Measurements from ENCODE around the gene KLHDC3. TPM values are rescaled to one million over a fixed set of nuclear protein-coding genes. Genes with fewer than 3 reads are reported as not detected.

KLHDC3 gene
- total and polyA plus RNA-seq, 9 of the 15 experiments (the other 6 are each of a cell fraction or from before 2014, with no cell fraction given) = 4.5 to 171 (median 107) TPM

GRCh38 chr6:43059168-43060033, 45.4 kb downstream of the KLHDC3 start, which contains the start of the genes KLC4 and MRPL2 (continued):
- peak in 1 of 2 experiments; percentile 51; a peak in 1 of 4 replicates for TF ChIP-seq FOXA3 (CRISPR knock-in tag; conservative IDR thresholded peaks at IDR 0.05 in 1 of 2, IDR thresholded peaks at IDR 0.05 in 1 of 2)
- TF ChIP-seq MAX (CRISPR knock-in tag; IDR thresholded peaks at IDR 0.05) = peak; percentile 83
- no peak for TF ChIP-seq ID3 (CRISPR knock-in tag; IDR thresholded peaks at IDR 0.05)
- TF ChIP-seq ID3 (tag; IDR thresholded peaks at IDR 0.05) = no peak
- TF ChIP-seq SP1 (CRISPR knock-in tag; IDR thresholded peaks at IDR 0.05) = peak; percentile 91
- no peak for TF ChIP-seq BRF1 (IDR thresholded peaks at IDR 0.05; ENCODE audit: borderline replicate concordance, extremely low read depth, insufficient read length)
- TF ChIP-seq TSHZ1 (CRISPR knock-in tag; IDR thresholded peaks at IDR 0.05) = no peak
- TF ChIP-seq FOXJ3 (CRISPR knock-in tag; IDR thresholded peaks at IDR 0.05) = no peak
- TF ChIP-seq CLOCK (CRISPR knock-in tag; IDR thresholded peaks at IDR 0.05; ENCODE audit: borderline replicate concordance) = no peak
- peak; percentile 99 for TF ChIP-seq C11orf30 (IDR thresholded peaks at IDR 0.05; ENCODE audit: low read depth)
- TF ChIP-seq ZBTB34 (CRISPR knock-in tag; IDR thresholded peaks at IDR 0.05) = no peak
- no peak for TF ChIP-seq ZNF436 (CRISPR knock-in tag; IDR thresholded peaks at IDR 0.05)
- no peak for TF ChIP-seq CHAMP1 (IDR thresholded peaks at IDR 0.05)
